Spleen (tissue), 11 donors: ENCODE data around the gene ZFAND5. TPM values are rescaled to one million over a fixed set of nuclear protein-coding genes. Genes with fewer than 3 reads are reported as not detected.

ENCODE experiments used
- DNase-seq: peaks from one replicate; pipeline ENCODE4 v3.0.0-alpha.2; 2020
- H3K27ac ChIP-seq, 8 donors: fragments of 200-600 bp; sonication (generic) in 7 of 8; 1 replicate in 4 of 8; 2 replicates in 4 of 8; pipeline versions ENCODE4 v1.5.0 to v1.8.0; 2016 to 2021; ENCODE audit warnings: inconsistent platforms in 4 of 8, mild to moderate bottlenecking in 4 of 8, moderate library complexity in 1 of 8
- H3K27me3 ChIP-seq, 7 donors: fragments of 200-600 bp; sonication (generic) in 6 of 7; replicated peaks in 1 of 7; 1 replicate in 4 of 7; 2 replicates in 3 of 7; pipeline versions ENCODE4 v1.5.0 to v1.8.0; 2016 to 2021; ENCODE audit warnings: inconsistent platforms in 3 of 7, mild to moderate bottlenecking in 1 of 7
- H3K36me3 ChIP-seq, 6 donors: fragments of 200-600 bp; sonication (generic) in 5 of 6; 1 replicate in 4 of 6; 2 replicates in 2 of 6; pipeline versions ENCODE4 v1.5.0 to v1.8.0; 2016 to 2021; ENCODE audit warnings: inconsistent platforms in 2 of 6
- H3K4me1 ChIP-seq, 6 donors: fragments of 200-600 bp; sonication (generic) in 5 of 6; 1 replicate in 3 of 6; 2 replicates in 3 of 6; pipeline versions ENCODE4 v1.5.0 to v1.8.0; 2016 to 2021; ENCODE audit warnings: inconsistent platforms in 3 of 6
- H3K4me3 ChIP-seq, 8 donors: fragments of 200-600 bp; sonication (generic) in 7 of 8; 1 replicate in 4 of 8; 2 replicates in 4 of 8; pipeline versions ENCODE4 v1.5.0 to v1.8.0; 2016 to 2021; ENCODE audit warnings: inconsistent platforms in 4 of 8, mild to moderate bottlenecking in 4 of 8, moderate library complexity in 2 of 8
- H3K9me3 ChIP-seq, 8 donors: fragments of 200-600 bp; sonication (generic) in 7 of 8; 1 replicate in 4 of 8; 2 replicates in 4 of 8; pipeline versions ENCODE4 v1.5.0 to v1.8.0; 2016 to 2021; ENCODE audit warnings: inconsistent platforms in 4 of 8
- POLR2A ChIP-seq, 3 donors: fragments of 450-650 bp; IDR thresholded peaks; one replicate each; pipeline ENCODE4 v1.5.1; 2017; ENCODE audit warnings: antibody characterized with exemption in 3 of 3, mild to moderate bottlenecking in 1 of 3
- POLR2AphosphoS5 ChIP-seq, 3 donors: sonication (generic); formaldehyde crosslinking; IDR thresholded peaks; one replicate each; pipeline ENCODE4 v1.5.1; 2017; ENCODE audit warnings: antibody characterized with exemption in 3 of 3
- WGBS, 5 donors: extraction: QIAGEN DNeasy Blood & Tissue Kit in 3 of 5; methylation state at CpG; one replicate each; pipeline versions ENCODE4 v1.1.5 to v1.1.7; 2013 to 2018; 5-methylcytosine and 5-hydroxymethylcytosine counted together
- intact Hi-C: fragments of 100-400 bp; cut with DNase I; formaldehyde crosslinking; loops from one replicate; pipeline ENCODE4 v1.15.0; 2023; ENCODE audit warnings: low total_unique reads
- polyA plus RNA-seq, 3 donors: library from polyadenylated mRNA; stranded (reverse); fragments of 200-250 nt; gene quantifications; one replicate each; pipeline ENCODE4 v1.2.1, GENCODE V29; 2013
- total RNA-seq, 7 donors: library from RNA; depleted of rRNA in 3 of 7; stranded (reverse); fragments of >200 nt in 3 of 7; fragmentation: NEBNext Ultra II Directional in 4 of 7; extraction: Animal tissue kit (Norgen Biotek cat#: 25700) in 4 of 7; gene quantifications; one replicate each; pipeline versions ENCODE4 v1.1.0 to v1.2.1, GENCODE V29; 2016 to 2021
- TF ChIP-seq, protein P1 (sequence below), 11 experiments: fragments of 200-600 bp in 7 of 11; fragments of 450-650 bp in 4 of 11; sonication (generic) in 4 of 11; IDR thresholded peaks in 8 of 11; conservative IDR thresholded peaks in 3 of 11; 1 replicate in 7 of 11; 2 replicates in 4 of 11; pipeline versions ENCODE4 v1.4.0 to v1.8.0; 2016 to 2021; ENCODE audit warnings: antibody characterized with exemption in 11 of 11, inconsistent platforms in 4 of 11, mild to moderate bottlenecking in 1 of 11
- donor health status: healthy with polysubstance abuse.
- donor health status: DM: no; HTN: no; CAD: no; lungs with moderate emphysema.
- donor health status: DM: no; HTN: no; CAD: no.
- donor health status: Bipolar disorder and iron deficiency.
- donor health status: healthy.
- donor health status: DM: no; HTN: no; CAD: no.
- donor health status: DM: yes; HTN: yes; CAD: no.

Gene ZFAND5
- total and polyA plus RNA-seq, 10 donors: 69.6 to 238 (median 147) TPM

DNA sequence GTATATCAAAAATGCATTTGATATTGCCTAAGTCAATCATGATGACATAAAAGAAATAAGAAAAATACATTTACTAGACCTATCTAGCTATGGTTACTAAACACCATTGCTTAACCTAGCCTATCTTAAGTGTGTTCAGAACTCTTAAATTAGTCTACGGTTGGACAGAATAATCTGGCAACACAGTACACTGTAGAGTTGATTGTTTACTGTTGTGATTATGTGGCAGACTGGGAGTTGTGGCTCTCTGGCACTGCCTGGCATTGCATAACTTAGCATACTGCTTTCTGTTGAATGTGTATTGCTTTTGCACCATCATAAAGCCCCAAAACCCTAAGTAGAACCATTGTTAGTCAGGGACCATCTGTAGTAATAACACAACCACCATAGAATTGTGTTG lies 21.2 kb upstream of the ZFAND5 start:
- H3K36me3 ChIP-seq: no peaks in the 10 kb centered on the region
- no peak overlapping the region for H3K4me3 ChIP-seq
- H3K27ac ChIP-seq: no peak overlapping the region
- H3K9me3 ChIP-seq: no peaks in the 10 kb centered on the region
- WGBS, 5 donors: 85 to 96% (median 89%) methylated on average over 1 of the region's 1 CpG
- H3K4me1 ChIP-seq: peaks cover 0 to 3% (median 0%) of the 10 kb centered on the region in 6 donors
- DNase-seq: no peak
- no peak for TF ChIP-seq POLR2A (IDR thresholded peaks at IDR 0.05)
- TF ChIP-seq POLR2AphosphoS5 (IDR thresholded peaks at IDR 0.05): no peak
- TF ChIP-seq, protein P1, sequence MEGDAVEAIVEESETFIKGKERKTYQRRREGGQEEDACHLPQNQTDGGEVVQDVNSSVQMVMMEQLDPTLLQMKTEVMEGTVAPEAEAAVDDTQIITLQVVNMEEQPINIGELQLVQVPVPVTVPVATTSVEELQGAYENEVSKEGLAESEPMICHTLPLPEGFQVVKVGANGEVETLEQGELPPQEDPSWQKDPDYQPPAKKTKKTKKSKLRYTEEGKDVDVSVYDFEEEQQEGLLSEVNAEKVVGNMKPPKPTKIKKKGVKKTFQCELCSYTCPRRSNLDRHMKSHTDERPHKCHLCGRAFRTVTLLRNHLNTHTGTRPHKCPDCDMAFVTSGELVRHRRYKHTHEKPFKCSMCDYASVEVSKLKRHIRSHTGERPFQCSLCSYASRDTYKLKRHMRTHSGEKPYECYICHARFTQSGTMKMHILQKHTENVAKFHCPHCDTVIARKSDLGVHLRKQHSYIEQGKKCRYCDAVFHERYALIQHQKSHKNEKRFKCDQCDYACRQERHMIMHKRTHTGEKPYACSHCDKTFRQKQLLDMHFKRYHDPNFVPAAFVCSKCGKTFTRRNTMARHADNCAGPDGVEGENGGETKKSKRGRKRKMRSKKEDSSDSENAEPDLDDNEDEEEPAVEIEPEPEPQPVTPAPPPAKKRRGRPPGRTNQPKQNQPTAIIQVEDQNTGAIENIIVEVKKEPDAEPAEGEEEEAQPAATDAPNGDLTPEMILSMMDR (IDR thresholded peaks at IDR 0.05 in 8 of 11, conservative IDR thresholded peaks at IDR 0.05 in 3 of 11): no peak
- intact Hi-C loops: no loop called here
- no peaks in the 10 kb centered on the region for H3K27me3 ChIP-seq

DNA sequence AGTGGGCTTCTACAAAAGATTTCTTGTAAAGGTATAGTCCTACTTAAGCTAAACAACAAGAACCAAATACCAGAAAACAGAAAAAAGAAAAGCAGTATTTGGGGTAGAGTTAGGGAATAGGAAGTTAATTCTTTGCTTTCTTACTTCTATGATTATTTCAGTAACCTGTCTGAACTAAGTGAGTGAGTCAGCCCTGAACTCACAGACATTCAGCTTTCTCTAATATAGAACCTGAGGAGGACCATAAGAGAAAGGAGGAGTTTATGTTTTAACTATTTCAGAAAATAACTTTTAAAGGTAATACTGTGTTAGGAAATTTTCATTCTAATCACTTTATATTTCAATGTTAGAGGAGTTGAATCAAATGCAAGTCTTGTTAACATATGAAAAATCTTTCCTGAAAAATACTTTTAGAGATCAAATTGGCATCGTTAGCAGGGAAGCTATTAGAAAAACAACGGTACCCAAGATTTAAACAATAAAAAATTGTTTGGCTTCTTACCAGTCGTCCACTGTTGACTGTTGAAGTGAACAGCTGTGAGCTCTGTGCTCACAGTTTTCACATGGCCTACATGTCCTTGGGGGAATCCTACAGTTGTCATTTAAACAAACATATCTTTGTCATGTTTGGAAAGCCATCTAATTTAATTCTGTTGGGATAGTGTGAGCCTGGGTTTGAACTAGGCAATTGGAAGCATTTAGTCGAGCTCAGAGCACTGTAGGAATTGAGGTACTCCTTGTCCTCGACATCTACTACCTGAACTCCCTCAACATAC lies 19.9 kb upstream of the ZFAND5 start:
- H3K9me3 ChIP-seq: no peaks in the 10 kb centered on the region
- no peak overlapping the region for H3K4me3 ChIP-seq
- no peaks in the 10 kb centered on the region for H3K27me3 ChIP-seq
- WGBS, 5 donors: 80 to 87% (median 85%) methylated on average over 5 of the region's 5 CpGs
- peaks cover 0 to 3% (median 0%) of the 10 kb centered on the region in 6 donors for H3K4me1 ChIP-seq
- intact Hi-C loops: no loop called here
- TF ChIP-seq, protein P1 (IDR thresholded peaks at IDR 0.05 in 8 of 11, conservative IDR thresholded peaks at IDR 0.05 in 3 of 11): no peak
- H3K27ac ChIP-seq: no peak overlapping the region
- H3K36me3 ChIP-seq: no peaks in the 10 kb centered on the region
- no peak for DNase-seq

DNA sequence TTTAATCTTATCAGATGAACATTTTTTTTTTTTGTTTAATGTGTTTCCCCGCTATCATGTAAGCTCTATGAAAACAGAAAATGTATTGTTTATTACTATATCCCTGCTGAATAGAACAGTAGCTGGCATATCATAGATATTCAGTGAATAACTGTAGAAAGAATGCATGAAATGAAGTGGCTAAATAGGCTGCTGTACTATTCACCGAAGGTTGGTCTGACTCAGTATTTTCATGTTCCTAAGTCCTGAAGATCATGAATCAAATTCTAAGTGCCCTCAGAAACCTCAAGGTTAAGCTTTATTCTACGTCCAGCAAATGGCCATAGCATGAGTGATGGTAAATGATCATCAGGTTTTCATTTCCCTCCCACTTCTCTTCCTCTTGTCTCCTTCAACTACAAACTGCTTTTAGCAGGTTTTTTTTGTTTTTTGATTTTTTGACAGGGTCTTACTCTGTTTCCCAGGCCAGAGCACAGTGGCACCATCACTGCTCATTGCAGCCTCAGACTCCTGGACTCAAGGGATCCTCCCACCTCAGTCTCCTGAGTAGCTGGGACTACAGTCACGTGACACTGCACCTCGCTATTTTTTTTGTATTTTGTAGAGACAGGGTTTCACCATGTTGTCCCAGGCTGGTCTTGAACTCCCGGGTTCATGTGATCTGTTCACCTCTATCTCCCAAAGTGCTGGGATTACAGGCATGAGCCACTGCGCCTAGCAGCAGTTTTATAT lies 19.1 kb upstream of the ZFAND5 start:
- Histone ChIP-seq H3K4me1 (peaks cover 0 to 3% (median 0%) of the 10 kb centered on the region in 6 donors), H3K9me3 (no peaks in the 10 kb centered on the region), H3K4me3 (no peak overlapping the region), H3K27me3 (no peaks in the 10 kb centered on the region), H3K27ac (no peak overlapping the region), H3K36me3 (no peaks in the 10 kb centered on the region)
- no peak for TF ChIP-seq POLR2AphosphoS5 (IDR thresholded peaks at IDR 0.05)
- TF ChIP-seq POLR2A (IDR thresholded peaks at IDR 0.05): no peak
- TF ChIP-seq, protein P1 (IDR thresholded peaks at IDR 0.05 in 8 of 11, conservative IDR thresholded peaks at IDR 0.05 in 3 of 11): no peak
- no peak for DNase-seq
- intact Hi-C loops: no loop called here
- WGBS, 5 donors: 73 to 82% (median 75%) methylated on average over 7 of the region's 7 CpGs

DNA sequence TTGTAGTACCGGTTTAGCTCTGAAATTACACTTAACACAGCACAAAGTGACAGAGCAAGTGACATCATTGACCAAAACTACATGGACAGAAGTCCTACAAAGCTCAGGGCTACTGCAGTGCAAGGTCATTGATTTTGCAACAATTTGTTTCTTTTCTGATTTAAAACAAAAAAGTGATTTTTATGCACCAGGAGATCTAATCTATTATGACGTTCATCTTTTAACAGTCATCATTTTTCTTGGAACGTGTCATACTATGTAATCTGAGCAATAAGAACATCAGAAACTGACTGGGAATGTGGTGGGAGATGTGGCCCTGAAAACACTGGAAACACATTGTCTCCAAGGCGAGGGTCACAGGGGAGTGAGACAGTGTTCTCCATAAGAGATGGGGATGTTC lies 17.4 kb upstream of the ZFAND5 start:
- WGBS, 5 donors: 77 to 93% (median 88%) methylated on average over 4 of the region's 4 CpGs
- Histone ChIP-seq H3K27ac (no peak overlapping the region), H3K4me1 (peaks cover 0 to 2% (median 0%) of the 10 kb centered on the region in 6 donors), H3K36me3 (no peaks in the 10 kb centered on the region), H3K27me3 (no peaks in the 10 kb centered on the region), H3K4me3 (no peak overlapping the region), H3K9me3 (no peaks in the 10 kb centered on the region)
- DNase-seq: no peak
- intact Hi-C loops: no loop called here
- no peak for TF ChIP-seq POLR2AphosphoS5 (IDR thresholded peaks at IDR 0.05)
- TF ChIP-seq, protein P1 (IDR thresholded peaks at IDR 0.05 in 8 of 11, conservative IDR thresholded peaks at IDR 0.05 in 3 of 11): no peak
